ENCODE measurements around the gene RTN4RL2.

RTN4RL2 gene

DNA sequence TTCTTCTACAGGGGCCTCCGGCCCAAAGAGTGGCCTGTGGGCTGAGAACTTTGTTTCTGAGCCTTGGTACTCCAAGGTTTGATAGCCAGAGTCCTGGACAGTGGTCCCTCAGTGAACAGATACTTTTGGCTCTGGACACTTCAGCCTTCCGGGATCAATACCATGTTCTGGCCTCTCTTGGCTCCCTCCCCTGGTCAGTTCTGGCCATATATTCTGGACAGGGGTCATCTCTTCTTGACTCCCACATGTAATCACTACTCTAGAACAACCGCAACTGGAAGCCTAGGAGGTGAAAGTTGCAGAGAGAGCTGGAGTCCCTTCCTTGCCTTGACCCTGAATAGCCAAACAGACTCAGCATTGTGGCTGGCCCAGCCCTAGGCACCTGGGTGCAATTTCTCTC, 2.3 kb downstream of the RTN4RL2 start:
- H3K4me3 ChIP-seq (ENCODE audit: low read depth, low read length) = no peak overlapping the region
- DNase-seq (ENCODE audit: low read depth) = no peak
- TF ChIP-seq, protein P1, sequence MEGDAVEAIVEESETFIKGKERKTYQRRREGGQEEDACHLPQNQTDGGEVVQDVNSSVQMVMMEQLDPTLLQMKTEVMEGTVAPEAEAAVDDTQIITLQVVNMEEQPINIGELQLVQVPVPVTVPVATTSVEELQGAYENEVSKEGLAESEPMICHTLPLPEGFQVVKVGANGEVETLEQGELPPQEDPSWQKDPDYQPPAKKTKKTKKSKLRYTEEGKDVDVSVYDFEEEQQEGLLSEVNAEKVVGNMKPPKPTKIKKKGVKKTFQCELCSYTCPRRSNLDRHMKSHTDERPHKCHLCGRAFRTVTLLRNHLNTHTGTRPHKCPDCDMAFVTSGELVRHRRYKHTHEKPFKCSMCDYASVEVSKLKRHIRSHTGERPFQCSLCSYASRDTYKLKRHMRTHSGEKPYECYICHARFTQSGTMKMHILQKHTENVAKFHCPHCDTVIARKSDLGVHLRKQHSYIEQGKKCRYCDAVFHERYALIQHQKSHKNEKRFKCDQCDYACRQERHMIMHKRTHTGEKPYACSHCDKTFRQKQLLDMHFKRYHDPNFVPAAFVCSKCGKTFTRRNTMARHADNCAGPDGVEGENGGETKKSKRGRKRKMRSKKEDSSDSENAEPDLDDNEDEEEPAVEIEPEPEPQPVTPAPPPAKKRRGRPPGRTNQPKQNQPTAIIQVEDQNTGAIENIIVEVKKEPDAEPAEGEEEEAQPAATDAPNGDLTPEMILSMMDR (IDR thresholded peaks at IDR 0.05; ENCODE audit: control insufficient read depth, extremely low read depth, insufficient read depth) = no peak

DNA sequence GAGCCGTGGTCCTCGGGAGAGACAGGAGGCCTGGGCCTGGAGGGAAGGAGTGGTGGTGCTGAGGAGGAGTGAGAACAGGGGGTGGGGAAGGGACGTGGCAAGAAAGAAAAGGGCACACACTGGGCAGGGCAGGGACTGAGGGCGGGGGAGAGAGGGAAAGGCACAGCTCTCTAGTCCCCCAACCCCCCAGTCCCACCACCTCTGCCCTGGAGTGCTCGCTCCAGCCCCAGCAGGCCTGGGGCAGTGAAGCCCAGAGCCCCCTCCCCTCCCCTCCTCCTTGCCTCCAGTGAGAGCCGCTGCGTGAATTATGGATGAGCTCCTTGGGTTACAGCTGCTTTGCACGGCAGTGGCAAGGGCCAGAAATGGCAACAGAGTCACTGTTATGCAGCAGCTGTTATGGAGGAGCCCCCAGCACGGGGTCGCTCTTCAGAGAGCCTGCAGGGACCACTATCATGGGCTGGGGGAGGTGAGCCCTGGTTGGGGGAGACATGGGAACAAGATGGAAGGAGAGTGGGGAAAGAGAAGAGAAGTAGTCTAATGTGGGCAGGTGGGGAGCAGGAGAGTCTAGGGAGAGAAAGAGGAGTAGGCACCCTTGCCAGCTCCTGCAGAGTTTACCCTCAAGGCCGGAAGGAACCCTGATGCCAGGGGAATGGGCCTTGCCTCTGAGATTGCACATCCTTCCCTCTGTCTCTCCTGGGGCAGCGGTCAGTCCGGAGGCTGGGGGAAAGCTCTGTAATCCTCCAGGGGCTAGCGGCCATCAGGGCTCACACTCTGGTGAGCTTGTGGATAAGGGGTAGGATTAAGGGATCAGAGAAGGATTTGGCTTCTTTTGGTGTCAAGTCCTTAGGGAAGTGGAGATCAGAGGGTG, 3.6 kb downstream of the RTN4RL2 start:
- TF ChIP-seq, protein P1 (IDR thresholded peaks at IDR 0.05; ENCODE audit: control insufficient read depth, extremely low read depth, insufficient read depth) = no peak
- H3K4me3 ChIP-seq (ENCODE audit: low read depth, low read length) = no peak overlapping the region
- DNase-seq (ENCODE audit: low read depth) = no peak

- TF ChIP-seq, protein P1 (IDR thresholded peaks at IDR 0.05; ENCODE audit: control insufficient read depth, extremely low read depth, insufficient read depth) = no peak
- H3K4me3 ChIP-seq (ENCODE audit: low read depth, low read length) = no peak overlapping the region
Measured at GRCh38 chr11:57464539-57465181, 4.3 kb downstream of the RTN4RL2 start.

GRCh38 chr11:57466680-57467079, 6.4 kb downstream of the RTN4RL2 start:
- no peak for DNase-seq (ENCODE audit: low read depth)
- no peak overlapping the region for H3K4me3 ChIP-seq (ENCODE audit: low read depth, low read length)
- TF ChIP-seq, protein P1 (IDR thresholded peaks at IDR 0.05; ENCODE audit: control insufficient read depth, extremely low read depth, insufficient read depth) = no peak

More at GRCh38 chr11:57464539-57465181, 4.3 kb downstream of the RTN4RL2 start:
- no peak for DNase-seq (ENCODE audit: low read depth)

DNA sequence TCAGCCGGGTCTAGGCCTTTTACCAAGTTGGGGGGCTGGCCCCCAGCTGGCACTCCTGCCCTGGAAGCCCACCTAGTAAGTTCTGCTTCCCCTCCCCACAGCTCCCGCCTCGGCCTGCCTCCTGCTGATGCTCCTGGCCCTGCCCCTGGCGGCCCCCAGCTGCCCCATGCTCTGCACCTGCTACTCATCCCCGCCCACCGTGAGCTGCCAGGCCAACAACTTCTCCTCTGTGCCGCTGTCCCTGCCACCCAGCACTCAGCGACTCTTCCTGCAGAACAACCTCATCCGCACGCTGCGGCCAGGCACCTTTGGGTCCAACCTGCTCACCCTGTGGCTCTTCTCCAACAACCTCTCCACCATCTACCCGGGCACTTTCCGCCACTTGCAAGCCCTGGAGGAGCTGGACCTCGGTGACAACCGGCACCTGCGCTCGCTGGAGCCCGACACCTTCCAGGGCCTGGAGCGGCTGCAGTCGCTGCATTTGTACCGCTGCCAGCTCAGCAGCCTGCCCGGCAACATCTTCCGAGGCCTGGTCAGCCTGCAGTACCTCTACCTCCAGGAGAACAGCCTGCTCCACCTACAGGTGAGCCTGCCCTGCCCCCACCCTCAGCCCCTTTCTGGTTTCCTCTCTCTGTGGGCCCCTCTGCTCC, 7.3 kb downstream of the RTN4RL2 start:
- TF ChIP-seq, protein P1 (IDR thresholded peaks at IDR 0.05; ENCODE audit: control insufficient read depth, extremely low read depth, insufficient read depth) = no peak
- H3K4me3 ChIP-seq (ENCODE audit: low read depth, low read length) = no peak overlapping the region
- DNase-seq (ENCODE audit: low read depth) = no peak

DNA sequence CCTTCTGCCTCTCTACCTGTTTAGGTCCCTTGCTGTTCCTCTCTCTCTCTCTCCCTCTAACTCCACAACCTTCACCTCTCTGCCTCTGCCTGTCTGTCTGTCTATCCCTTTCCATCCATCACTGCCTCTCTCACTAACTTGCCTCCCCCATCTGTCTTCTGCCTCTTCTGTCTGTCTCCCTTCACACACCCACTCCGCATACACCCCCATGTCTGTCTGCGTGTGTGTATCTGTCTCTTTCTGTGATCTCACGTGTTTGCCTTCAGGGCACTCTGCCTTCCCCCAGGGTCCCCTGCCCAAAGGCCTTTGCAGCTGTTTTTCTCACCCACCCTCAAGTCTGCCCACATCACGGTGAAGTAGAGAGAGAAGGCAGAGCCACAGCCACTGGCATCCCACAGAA, 7.9 kb downstream of the RTN4RL2 start:
- TF ChIP-seq, protein P1 (IDR thresholded peaks at IDR 0.05; ENCODE audit: control insufficient read depth, extremely low read depth, insufficient read depth) = no peak
- DNase-seq (ENCODE audit: low read depth) = no peak
- no peak overlapping the region for H3K4me3 ChIP-seq (ENCODE audit: low read depth, low read length)

All from LNCaP clone FGC (cell line).